PFSK-1 (cell line): ENCODE results near the gene DAND5.

Experiments used
- FOXP2 ChIP-seq: optimal IDR thresholded peaks from 2 replicates; pipeline ENCODE3; 2011; ENCODE audit warnings: borderline replicate concordance, control low read depth, inconsistent platforms; ENCODE audit not compliant: insufficient read depth; ENCODE audit errors: extremely low read length, extremely low read depth
- POLR2AphosphoS5 ChIP-seq: IDR thresholded peaks from 2 replicates; pipeline ENCODE4 v1.6.1; 2012; ENCODE audit warnings: low read depth, mild to moderate bottlenecking, control low read depth, low read length, moderate library complexity
- SIN3A ChIP-seq: IDR thresholded peaks from 2 replicates; pipeline ENCODE4 v1.6.1; 2012; ENCODE audit warnings: mild to moderate bottlenecking, low read length, moderate library complexity, borderline replicate concordance; ENCODE audit not compliant: insufficient read depth
- TAF1 ChIP-seq: IDR thresholded peaks from 2 replicates; pipeline ENCODE4 v1.6.1; 2012; ENCODE audit warnings: low read length, control low read depth, borderline replicate concordance; ENCODE audit not compliant: insufficient read depth
- TF ChIP-seq, protein P1 (sequence below), 2 experiments: IDR thresholded peaks; 2 replicates each; pipeline versions ENCODE4 v1.6.1 to v1.8.0; 2011 to 2012; ENCODE audit warnings: low read depth in 2 of 2, low read length in 2 of 2, control low read depth in 1 of 2, inconsistent platforms in 1 of 2, mild to moderate bottlenecking in 1 of 2, moderate library complexity in 1 of 2; ENCODE audit not compliant: insufficient read depth in 1 of 2

Gene DAND5

DNA sequence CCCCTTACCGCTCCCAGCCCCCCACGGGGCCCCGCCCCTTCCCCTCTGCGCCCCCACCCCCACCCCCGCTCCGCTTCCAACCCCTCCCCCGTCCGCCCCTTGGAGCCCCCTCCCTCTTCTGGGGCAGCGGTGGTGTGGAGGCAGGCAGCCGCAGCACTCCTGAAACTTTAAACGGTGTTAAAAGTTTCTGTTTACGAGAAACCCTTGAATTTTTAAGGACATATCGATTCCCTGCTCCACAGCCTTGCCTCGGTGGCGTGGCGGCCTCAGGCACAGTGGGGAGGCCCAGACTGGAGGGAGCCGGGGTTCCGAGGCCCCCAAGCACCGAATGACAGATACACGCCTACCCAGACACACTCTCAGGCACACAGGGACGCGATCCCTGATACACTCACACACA, 21.1 kb downstream of the DAND5 start:
- TF ChIP-seq SIN3A: no peak
- TF ChIP-seq, protein P1, sequence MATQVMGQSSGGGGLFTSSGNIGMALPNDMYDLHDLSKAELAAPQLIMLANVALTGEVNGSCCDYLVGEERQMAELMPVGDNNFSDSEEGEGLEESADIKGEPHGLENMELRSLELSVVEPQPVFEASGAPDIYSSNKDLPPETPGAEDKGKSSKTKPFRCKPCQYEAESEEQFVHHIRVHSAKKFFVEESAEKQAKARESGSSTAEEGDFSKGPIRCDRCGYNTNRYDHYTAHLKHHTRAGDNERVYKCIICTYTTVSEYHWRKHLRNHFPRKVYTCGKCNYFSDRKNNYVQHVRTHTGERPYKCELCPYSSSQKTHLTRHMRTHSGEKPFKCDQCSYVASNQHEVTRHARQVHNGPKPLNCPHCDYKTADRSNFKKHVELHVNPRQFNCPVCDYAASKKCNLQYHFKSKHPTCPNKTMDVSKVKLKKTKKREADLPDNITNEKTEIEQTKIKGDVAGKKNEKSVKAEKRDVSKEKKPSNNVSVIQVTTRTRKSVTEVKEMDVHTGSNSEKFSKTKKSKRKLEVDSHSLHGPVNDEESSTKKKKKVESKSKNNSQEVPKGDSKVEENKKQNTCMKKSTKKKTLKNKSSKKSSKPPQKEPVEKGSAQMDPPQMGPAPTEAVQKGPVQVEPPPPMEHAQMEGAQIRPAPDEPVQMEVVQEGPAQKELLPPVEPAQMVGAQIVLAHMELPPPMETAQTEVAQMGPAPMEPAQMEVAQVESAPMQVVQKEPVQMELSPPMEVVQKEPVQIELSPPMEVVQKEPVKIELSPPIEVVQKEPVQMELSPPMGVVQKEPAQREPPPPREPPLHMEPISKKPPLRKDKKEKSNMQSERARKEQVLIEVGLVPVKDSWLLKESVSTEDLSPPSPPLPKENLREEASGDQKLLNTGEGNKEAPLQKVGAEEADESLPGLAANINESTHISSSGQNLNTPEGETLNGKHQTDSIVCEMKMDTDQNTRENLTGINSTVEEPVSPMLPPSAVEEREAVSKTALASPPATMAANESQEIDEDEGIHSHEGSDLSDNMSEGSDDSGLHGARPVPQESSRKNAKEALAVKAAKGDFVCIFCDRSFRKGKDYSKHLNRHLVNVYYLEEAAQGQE (IDR thresholded peaks at IDR 0.05; ENCODE audit: insufficient read depth in 1 of 2, low read depth in 2 of 2, low read length in 2 of 2): no peak
- TF ChIP-seq TAF1: no peak
- no peak for TF ChIP-seq FOXP2

DNA sequence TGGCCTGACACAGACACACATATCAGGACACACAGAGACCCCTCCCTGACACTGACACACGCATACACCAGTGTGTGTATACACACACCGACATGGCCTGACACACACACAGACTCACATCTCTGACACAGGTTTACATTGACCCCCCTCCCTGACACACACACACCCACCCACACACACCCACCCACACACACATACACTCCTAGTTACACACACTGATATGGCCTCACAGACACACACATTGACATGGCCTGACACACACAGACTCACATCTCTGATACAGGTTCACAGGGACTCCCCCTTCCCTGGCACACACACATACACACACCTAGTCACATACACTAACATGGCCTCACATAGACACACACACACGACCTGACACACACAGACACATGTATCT, 21.5 kb downstream of the DAND5 start:
- TF ChIP-seq, protein P1 (IDR thresholded peaks at IDR 0.05; ENCODE audit: insufficient read depth in 1 of 2, low read depth in 2 of 2, low read length in 2 of 2): no peak
- TF ChIP-seq TAF1 (no peak), POLR2AphosphoS5 (no peak), FOXP2 (no peak), SIN3A (no peak)

DNA sequence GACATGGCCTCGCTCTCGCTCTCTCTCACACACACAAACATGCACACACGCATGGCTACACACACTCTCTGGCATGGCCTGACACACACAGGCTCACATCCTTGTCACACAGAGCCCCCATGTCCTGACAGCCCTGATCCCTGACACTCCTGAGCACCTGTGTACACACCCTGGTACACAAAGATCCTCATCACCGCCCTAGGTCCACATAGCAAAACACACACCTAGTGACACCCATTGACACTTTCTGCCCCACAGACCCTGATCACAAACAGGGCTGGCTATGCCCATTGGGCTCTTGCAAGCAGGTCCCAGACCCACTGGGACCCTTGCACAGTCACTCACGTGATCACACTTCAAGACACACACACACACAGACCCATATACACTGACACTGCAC, 21.9 kb downstream of the DAND5 start:
- TF ChIP-seq POLR2AphosphoS5: no peak
- TF ChIP-seq, protein P1 (IDR thresholded peaks at IDR 0.05; ENCODE audit: insufficient read depth in 1 of 2, low read depth in 2 of 2, low read length in 2 of 2): no peak
- TF ChIP-seq FOXP2: no peak
- TF ChIP-seq TAF1: no peak
- TF ChIP-seq SIN3A: no peak

DNA sequence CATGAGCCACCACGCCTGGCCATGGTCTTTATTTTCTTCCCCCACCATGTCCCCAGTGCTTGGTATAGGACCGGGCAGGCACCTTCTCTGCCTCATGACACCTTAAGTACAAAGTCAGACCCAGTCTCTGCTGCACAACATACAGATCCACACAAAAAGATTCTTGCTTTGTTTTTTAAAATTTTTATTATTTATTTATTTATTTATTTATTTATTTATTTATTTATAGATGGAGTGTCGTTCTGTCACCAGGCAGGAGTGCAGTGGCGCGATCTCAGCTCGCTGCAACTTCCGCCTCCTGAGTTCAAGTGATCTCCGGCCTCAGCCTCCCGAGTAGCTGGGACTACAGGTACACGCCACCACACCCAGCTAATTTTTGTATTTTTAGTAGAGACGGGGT, 23.4 kb downstream of the DAND5 start:
- TF ChIP-seq, protein P1 (IDR thresholded peaks at IDR 0.05; ENCODE audit: insufficient read depth in 1 of 2, low read depth in 2 of 2, low read length in 2 of 2): no peak

DNA sequence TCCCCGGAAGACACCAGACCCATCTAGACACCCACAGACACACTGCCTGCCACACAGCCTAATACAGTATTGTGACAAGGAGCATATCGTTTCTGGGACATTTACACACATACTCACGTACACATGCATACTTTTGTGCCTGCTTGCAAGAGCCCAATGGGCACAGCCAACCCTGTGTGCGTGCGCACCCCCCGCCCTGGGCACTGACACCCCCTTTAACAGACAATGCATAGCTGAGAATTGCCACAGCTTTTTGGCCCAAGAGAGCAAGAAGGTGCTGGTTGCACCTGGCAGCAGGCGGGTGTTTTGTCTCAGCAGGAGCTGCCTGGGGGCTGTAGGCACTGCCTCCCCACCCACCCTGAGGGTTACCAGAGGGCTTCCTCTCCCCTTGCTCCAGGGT, 24.2 kb downstream of the DAND5 start:
- TF ChIP-seq SIN3A (no peak), FOXP2 (no peak), TAF1 (no peak), POLR2AphosphoS5 (no peak)
- TF ChIP-seq, protein P1 (IDR thresholded peaks at IDR 0.05; ENCODE audit: insufficient read depth in 1 of 2, low read depth in 2 of 2, low read length in 2 of 2): no peak
